Keratinocyte (primary cell): ENCODE results near the gene SPTAN1.

Experiments
- EZH2 ChIP-seq: IDR thresholded peaks from one replicate; pipeline ENCODE4 v1.6.1; 2012; ENCODE audit warnings: inconsistent platforms, mild to moderate bottlenecking, low read length, moderate library complexity
- TF ChIP-seq, protein P1 (sequence below), 3 experiments: IDR thresholded peaks in 1 of 3; conservative IDR thresholded peaks in 1 of 3; optimal IDR thresholded peaks in 1 of 3; 2 replicates in 2 of 3; 3 replicates in 1 of 3; pipeline versions ENCODE3 to v1.5.1; 2011; ENCODE audit warnings: low read length in 3 of 3, mild to moderate bottlenecking in 3 of 3, moderate library complexity in 2 of 3, control low read depth in 1 of 3, inconsistent platforms in 1 of 3; ENCODE audit not compliant: insufficient read depth in 2 of 3; ENCODE audit errors: extremely low read depth in 1 of 3

DNA sequence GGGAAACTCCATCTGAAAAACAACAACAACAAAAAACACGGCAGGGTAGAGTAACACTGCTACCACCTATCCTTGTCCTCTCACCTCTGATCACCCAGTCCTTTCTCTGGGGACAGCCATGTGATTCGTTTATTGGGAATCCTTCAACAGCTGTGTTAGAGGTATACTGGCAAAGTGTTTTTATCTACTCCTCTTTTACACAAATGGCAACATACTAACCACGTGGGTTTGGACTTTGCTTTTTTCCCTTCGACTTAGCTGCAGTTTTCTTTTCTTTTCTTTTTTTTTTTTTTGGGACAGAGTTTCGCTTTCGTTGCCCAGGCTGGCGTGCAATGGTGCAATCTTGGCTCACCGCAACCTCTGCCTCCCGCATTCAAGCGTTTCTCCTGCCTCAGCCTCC is 125.4 kb downstream of the SPTAN1 start:
- TF ChIP-seq, protein P1, sequence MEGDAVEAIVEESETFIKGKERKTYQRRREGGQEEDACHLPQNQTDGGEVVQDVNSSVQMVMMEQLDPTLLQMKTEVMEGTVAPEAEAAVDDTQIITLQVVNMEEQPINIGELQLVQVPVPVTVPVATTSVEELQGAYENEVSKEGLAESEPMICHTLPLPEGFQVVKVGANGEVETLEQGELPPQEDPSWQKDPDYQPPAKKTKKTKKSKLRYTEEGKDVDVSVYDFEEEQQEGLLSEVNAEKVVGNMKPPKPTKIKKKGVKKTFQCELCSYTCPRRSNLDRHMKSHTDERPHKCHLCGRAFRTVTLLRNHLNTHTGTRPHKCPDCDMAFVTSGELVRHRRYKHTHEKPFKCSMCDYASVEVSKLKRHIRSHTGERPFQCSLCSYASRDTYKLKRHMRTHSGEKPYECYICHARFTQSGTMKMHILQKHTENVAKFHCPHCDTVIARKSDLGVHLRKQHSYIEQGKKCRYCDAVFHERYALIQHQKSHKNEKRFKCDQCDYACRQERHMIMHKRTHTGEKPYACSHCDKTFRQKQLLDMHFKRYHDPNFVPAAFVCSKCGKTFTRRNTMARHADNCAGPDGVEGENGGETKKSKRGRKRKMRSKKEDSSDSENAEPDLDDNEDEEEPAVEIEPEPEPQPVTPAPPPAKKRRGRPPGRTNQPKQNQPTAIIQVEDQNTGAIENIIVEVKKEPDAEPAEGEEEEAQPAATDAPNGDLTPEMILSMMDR (optimal IDR thresholded peaks at IDR 0.05 in 1 of 3, IDR thresholded peaks at IDR 0.05 in 1 of 3, conservative IDR thresholded peaks at IDR 0.05 in 1 of 3; ENCODE audit: extremely low read depth in 1 of 3, insufficient read depth in 2 of 3, low read length in 3 of 3), result no peak
- no peak for TF ChIP-seq EZH2
